SKM-1 (cell line): ENCODE measurements around the gene KDM1A.
A peak's percentile ranks its signal among the peaks of the same experiment; 100 is the strongest.

ENCODE experiments used
- DNase-seq: peaks from one replicate; lab custom pipeline; 2025; ENCODE audit not compliant: unreplicated experiment; lab: John Stamatoyannopoulos, UW

The KDM1A gene

DNA sequence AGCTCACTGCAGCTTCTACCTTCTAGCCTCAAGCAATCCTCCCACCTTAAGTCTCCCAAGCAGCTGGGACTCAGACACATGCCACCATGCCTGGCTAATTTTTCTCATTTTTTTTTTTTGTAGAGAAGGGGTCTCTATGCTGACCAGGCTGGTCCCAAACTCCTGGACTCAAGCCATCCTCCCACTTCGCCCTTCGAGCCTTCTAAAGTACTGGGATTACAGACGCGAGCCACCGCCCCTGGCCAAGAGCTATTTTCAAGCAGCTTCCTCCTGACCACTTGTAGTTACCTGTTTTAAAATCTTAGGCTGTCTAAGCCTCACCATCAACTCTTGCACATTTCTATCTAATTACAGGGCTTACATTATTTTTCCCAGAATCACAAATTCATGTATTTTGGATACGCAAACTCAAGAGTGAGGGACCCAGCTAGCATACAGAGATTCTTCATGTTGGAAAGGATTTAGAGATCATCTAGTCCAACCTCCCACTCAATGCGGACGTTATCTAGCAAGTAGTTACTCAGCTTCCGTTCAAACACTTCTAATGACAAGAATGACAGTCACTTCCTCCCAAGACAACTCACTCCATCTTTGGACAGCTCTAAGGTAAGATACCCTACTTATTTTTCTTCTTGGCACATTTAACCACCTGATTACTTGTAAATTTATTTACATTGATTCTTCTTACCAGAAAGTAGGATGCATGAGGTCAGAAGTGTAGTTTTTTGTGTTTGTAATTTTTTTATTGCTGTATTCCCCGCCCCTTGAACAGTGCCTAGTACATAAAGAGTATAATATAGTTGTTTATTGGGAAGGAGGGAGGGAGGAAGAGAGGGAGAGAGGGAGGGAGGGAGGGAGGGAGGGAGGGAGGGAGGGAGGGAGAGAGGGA lies 84.0 kb downstream of the KDM1A start:
- DNase-seq: peak; percentile 25

DNA sequence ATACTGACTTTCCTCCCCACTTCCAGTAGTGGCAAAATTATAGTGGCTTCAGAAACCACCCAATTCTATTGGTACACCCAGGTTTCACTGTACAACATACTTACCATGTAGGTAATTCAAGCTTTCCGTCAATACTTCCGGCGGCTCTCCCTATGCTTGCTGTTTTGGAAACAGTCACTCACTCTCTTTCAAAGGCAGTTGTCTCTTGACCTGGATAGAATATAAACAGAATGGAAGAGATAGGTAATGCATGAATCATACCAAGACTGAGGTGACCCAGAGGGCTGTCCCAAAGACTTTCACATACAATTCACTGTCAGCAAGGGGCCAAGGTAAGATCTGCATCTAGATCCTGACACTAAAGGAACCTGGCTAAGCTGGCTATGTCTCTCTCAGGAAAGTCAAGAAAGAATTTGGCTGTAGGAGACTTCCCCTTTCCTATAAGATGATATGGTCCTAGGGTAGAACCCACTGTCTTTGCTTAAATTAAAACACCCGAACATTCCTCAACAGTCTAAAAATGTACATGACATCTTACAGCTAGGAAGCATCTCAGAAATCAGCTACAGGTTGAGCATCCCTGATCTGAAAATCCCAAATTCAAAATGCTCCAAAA lies 89.8 kb downstream of the KDM1A start:
- DNase-seq: no peak

DNA sequence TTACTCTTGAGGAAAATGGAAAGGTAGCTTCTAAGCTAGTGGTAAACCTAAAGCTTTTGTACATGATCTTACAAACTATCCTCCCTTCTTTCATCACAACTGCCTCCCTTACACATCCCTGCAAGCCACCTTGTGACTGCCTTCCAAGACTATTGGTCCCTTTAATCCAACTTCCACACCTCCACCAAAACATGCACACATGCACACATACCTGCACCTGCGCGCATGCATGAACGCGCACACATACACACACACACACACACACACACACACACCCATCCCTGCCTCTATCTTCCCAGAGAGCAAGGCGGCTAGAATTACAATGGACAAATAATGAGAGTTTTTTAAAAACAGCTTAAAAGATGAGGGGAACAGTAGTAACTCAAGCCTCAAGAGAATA lies 91.1 kb downstream of the KDM1A start:
- DNase-seq: no peak

DNA sequence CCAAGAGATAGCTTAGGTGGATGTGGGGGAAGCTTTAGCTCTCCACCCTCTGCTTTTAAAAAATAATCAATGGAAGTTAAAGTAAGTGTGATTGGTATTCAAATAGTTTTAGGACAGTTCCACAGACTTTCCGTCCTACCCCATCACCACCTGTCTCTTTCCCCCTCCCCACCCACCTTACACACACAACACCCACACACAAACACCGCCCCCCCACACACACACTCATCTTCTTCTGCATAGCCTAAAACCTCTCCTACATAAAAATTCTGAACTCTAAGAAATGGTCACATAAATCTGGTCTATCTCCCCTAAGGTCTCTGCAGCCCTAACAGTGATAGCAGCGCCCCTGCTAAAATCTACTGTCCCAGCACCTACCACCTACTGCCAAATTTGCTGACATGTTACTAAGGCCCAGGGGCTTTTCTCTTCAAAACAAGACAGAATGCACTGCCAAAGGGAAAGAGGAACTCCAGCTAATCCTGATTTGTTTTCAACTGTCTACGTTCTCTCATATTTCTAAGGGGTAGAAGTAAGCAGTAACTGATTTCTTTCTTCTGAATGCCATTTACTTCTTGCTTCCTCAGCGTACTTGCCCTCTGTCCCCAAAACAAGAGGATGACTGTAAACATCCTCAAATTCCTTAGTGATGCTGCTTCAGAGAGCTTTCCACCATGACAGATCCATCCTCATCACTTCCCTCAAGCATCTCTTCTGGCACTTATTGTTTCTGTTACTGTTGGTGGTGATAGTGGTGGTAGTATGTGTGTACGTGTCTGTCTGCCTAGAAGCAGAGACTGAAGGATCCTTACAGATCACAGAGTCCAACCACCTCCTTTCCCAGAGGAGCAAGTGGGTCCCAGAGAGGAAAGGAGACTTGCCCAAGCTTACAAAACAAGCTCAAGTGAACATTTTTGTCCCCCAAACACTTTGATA lies 92.6 kb downstream of the KDM1A start:
- DNase-seq: no peak

DNA sequence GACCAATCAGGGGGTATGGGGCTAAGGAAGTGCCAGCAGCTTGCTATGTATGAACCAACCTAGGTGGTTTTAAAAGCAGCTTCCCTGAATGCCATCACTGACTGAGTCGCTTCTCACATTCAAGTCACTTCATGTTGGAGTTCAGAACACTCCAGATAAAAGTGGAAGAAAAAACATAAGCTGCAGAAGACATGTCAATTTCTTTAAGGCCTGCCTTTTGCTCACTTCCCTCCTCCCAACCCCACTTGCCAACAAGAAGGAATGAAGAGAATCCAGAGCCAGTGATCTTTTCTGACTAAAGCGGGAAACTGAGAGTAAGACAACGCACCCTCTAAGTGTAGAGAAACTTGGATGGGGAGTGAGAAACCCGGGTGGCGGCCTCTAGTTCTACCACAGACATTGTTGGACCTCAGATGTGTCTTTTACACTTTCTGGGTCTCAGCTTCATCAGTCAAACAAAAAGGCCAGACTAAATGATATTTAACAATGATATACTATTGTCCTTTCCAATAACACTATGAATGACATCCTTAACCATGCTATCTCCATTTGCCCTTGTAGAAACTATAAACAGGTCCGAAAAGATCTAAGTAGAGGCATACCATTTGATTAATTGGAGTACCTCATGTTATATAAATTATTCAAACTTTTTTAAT lies 95.3 kb downstream of the KDM1A start:
- DNase-seq: no peak

DNA sequence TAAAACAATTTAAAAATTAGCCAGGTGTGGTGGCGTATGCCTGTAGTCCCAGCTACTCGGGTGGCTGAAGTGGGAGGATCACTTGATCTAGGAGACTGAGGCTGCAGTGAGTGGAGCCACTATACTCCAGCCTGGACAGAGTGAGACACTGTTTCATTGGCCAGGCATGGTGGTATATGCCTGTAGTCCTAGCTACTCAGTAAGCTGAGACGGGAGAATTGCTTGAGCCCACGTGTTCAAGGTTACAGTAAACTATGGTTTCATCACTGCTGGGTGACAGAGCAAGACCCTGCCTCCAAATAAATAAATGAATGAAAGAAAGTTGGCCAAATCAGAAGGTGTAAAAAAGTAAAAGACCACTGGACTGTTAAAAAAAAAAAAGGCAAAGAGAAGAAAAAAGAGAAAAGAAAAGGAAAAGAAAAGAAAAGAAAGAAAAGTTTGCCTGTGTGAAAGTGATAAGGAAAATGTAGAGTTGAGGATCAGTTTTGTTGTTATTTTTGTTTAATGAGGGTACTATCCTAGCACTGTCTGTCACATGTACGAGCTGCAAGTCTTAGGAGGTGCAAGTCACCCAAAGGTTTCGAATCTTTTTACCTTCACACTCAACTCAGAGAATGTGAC lies 97.1 kb downstream of the KDM1A start:
- DNase-seq: no peak

DNA sequence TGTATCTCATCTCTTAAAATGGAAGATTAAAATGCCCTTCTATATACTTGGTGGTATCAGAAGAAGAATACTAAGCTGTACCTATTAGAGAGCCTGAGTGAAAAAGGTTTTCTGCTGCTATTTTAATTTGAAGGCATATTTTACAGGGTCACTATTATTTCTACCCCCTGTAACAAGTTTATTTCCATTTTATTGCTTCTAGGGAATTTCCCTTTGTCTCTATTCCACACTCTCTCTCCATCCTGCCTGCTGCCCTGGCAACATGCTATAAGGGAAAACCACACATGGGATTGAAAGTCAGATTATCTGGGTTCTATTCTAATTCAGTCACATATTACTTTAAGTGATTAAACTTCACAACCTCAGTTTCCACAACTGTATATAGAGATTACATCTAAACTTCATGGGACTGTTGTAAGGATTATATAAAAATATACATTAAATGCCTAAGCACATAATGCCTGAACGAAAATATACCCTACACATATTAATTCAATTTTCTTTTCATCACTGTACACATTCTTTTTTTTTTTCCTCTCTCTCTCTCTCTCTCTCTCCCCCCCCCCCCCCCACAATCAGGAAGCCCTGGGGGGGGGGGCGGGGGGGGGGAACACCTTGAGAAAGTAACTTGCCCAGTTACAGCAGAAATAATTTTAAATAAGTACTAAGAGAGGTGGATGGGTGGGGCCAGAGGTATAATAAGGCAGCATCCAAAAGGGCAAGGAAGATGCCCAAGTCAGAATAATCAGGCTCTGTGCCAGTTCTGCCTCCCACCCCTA lies 97.8 kb downstream of the KDM1A start:
- DNase-seq: no peak

DNA sequence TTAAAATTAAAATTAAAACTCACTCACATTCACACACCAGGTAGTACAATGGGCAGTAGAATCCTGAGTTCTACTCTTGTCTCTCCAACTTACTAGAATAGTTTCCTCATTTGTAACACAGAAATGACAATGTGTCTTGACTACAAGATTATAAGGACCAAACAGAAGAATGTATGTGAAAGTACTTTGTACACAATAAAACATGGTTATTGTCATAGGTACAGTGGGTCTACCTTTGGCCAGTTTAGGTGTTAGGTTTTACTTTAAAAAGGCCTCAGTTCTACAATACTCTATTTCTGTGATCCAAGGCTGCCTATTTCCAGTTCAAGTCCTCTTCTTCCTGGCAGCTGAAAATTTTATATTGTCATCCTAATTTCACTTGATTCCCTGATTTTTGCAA lies 99.1 kb downstream of the KDM1A start:
- no peak for DNase-seq

DNA sequence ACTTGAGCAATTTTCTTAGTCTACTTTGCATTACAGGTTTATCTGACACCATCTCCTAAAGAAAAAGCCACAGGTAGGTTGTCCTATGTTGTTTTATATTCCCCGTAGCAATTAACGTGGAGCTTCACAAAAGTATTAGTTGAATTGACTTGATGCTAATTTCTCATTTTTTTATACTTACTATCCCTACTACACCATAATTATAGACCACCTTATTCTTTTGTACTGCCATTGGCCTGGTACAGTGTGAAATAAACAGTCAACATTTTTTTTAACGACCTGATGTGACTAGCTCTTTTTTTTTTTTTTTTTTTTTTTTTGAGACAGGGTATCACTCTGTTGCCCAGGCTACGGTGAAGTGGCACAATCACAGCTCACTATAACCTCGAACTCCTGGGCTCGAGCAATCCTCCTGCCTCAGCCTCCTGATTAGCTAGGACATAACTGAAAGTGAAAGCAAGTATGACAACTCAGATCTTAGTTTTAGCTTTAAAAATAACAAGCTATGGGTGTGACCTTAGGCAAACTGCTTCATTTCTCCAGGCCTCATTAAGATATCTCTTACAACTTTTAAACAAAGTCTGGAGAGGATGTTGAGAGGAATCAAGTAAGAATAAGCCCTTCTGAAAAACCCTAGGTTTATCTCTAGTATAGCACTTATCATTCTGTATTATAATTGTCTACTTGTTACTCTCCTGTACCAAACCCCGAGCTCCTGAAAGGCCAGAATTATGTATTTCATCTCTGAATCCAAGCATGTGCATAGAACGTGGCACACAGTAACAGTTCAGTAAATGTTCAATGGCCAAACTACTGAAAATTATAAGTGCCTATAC lies 99.9 kb downstream of the KDM1A start:
- DNase-seq: no peak

DNA sequence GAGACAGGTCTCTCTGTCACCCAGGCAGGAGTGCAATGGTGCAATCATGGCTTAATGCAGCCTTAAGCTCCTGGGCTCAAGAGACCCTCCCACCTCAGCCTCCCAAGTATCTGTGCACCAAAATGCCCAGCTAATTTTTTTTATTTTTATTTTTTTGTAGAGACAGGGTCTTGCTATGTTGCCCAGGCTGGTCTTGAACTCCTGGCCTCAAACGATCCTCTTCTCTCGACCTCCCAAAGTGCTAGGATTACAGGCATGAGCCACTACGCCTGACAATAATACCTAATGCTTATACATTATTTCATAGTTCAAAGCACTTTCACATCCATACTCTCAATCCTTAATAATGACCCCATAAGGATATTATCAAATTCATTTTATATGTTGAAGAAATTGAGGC lies 101.1 kb downstream of the KDM1A start:
- no peak for DNase-seq

DNA sequence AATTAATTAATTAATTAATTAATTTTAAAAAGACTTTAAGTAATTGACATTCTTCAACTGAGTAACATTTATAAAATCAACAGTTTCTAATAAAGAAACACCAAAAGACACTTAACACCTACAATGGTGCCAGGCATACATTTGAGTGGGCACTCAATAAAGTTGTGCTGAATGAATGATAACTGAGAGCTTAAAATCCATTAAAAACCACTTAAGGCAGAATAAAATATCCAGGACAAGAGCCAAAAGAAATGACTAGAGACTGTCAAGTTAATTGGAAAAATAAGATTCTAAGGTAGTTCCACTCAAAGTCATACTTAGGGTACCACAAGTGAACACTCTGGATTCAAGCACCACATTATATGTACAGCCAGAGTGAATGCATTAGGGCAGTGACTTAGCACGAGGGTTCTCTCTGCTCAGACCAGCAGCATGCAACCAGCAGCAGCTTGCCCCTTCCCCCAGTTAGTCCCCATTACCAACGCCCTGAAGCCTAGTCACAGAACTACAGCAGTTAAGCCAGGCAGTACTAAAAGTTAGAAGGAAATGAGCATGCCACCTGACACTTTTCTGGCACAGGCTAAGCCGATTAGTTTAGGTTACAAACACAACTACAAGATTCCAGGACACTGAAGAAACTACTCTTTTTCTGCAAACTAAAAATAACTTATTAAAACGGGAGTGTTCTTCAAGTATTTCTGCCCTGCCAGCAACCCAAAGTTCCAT lies 102.9 kb downstream of the KDM1A start:
- DNase-seq: no peak

DNA sequence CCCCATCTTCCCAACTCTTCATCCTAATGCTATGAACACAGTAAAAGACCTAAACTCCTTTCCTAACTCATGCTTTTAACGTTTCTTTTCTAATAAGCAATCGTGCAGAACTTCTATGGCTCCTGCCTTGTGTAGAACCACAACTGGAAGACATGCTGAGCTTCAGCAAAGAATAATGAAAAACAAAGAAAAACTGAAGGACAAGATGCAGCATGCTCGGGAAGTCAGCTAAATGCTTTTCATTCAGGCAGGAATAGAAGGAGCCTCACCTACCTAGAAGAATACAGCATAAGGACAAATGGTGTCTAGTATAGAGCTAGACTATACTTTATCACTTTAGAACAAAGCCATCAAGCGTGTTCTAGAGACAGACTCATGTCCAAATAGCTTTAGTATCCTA lies 103.5 kb downstream of the KDM1A start:
- DNase-seq: no peak

DNA sequence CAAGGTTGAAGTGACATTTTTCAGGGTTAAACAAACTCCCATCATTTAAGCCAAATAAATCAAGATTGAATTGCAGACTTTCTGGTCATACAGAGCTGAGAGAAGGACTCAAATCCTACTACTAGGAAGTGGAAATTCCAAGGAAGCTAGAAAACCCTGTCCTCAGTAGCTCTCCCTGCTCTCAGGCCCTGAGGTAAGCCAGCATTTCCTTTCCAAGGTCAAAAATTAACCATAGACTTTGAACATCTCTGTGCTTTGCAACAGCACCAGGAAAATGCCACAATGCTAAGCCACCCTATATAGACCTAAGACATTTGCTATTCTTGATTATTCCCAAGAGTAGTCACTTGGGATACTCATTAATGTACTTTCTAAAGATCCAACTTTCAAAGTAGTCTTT lies 104.3 kb downstream of the KDM1A start:
- no peak for DNase-seq

DNA sequence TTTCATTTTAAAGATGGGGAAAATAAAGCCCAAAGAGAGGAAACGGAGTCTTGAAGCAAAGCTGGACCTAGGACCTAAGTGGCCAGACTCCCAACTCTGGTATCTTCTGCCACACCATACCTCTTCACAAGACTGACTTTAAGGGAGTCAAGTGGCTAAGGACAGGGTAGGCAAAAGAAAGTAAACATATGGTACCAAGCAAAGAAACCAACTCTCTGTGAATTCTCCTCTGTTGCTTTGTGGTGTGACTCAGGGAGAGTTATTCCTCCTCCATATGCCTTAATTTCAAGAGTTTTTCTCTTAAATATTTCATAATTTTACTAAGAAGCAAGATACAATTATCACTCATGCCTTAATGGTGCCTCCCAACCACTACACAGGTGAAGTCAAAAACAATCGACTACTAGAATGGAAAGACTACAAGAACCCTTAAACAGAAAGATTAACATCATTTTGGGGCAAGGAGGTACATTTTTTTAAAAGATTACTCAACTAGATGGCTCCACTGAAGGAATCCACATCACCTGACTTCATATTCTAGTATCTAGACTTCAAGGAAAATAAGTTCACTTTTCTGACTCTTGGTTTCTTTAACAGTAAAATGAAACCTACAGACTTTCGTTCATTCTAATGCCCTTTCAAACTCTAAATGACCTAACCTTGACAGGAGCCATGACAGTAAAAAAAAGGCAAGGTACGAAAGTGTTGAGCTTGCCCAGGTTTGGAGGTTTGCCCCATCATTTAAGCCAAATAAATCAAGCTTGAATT lies 105.2 kb downstream of the KDM1A start:
- DNase-seq: no peak

DNA sequence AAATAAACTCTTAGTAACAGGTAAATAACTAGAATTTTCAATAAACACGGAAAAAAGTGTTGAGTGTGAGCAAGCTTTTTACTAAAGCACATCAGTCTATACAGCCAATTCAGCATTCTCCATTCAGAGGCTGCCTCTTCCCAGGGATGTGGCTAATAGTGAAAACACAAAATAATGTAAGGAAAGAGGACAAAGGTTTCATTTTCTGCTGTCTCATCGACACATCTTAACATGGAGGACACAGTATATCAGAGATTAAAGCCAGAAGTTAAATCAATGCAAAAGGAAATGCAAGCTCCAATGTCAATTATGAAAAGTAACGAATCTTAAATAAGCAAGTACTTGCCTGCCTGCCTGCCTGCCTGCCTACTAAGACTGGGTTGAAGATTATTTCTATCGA lies 106.2 kb downstream of the KDM1A start:
- DNase-seq: no peak

DNA sequence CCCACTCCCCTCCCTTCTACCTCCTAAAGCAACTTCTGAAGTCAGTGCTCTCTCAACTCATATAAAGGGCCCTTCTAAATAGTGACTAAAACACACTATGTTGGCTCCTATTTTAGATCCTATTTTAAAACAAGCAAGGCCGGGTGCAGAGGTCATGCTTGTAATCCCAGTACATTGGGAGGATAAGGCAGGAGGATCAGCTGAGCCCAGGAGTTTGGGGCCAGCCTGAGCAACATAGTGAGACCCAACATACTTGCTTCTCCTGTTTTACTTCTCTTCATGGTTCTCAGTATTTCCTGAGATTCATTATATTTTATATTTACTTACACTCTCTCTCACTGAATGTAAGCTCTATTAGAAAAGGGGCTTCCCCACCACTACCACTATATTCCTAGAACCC lies 106.9 kb downstream of the KDM1A start:
- DNase-seq: no peak

DNA sequence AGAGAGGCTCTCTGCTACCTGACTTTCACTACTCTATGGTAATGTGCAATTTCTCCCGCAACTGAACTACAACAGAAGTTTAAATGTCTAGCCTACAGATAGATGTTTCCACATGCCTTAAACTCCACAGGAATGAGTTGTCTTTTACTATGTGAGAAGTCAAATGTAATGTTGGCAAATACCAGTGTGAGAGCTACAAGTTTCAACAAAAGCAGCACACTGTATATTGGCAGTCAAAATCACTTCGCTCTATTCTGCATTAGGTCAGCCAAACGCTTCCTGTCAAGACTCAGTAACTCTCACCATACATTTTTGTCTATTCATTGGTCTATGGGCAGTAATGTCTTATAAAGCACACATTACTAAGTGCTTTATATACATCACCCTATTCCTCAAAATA lies 107.5 kb downstream of the KDM1A start:
- DNase-seq: no peak

DNA sequence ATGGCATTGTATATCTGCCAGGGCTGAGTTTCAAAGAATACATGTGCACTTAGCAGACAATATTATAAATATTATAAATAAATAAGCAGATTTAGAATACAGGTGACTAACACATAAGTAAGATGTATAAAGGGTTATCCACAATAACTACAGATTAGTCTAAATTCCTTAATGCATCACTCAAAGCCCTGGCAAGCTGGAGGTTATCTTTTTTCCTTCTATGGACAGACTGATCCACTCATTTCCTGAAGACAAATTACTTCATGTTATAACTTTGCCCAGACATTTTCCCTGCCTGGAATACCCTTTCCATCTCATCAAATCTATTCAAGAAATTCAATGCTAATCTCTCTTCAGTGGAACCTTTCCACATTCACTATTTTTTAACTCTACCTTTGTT lies 110.6 kb downstream of the KDM1A start:
- DNase-seq: no peak
